SKM-1 (cell line): Measurements from ENCODE around the gene SPEG.

ENCODE experiments used
- DNase-seq: peaks from one replicate; lab custom pipeline; 2025; ENCODE audit not compliant: unreplicated experiment; lab: John Stamatoyannopoulos, UW

The SPEG gene

GRCh38 chr2:219475697-219476651 lies 41.3 kb downstream of the SPEG start:
- DNase-seq: peak; percentile 29

GRCh38 chr2:219476652-219477151 lies 42.1 kb downstream of the SPEG start:
- no peak for DNase-seq

GRCh38 chr2:219477179-219477578 lies 42.5 kb downstream of the SPEG start:
- no peak for DNase-seq

GRCh38 chr2:219477815-219478214 lies 43.2 kb downstream of the SPEG start:
- no peak for DNase-seq

GRCh38 chr2:219478916-219479315 lies 44.3 kb downstream of the SPEG start:
- no peak for DNase-seq

- DNase-seq: no peak
Observed at GRCh38 chr2:219480004-219480403, 45.4 kb downstream of the SPEG start.

GRCh38 chr2:219482674-219483405 lies 48.2 kb downstream of the SPEG start:
- no peak for DNase-seq

GRCh38 chr2:219483451-219484342 lies 49.1 kb downstream of the SPEG start:
- DNase-seq: no peak

GRCh38 chr2:219484343-219485200 lies 49.9 kb downstream of the SPEG start:
- no peak for DNase-seq

- no peak for DNase-seq
Observed at GRCh38 chr2:219485201-219485580, 50.5 kb downstream of the SPEG start.

GRCh38 chr2:219486380-219486959 lies 51.8 kb downstream of the SPEG start:
- no peak for DNase-seq

- no peak for DNase-seq
Observed at GRCh38 chr2:219488149-219488843, 53.7 kb downstream of the SPEG start.

- DNase-seq: no peak
Observed at GRCh38 chr2:219488844-219489194, 54.2 kb downstream of the SPEG start.

GRCh38 chr2:219489315-219489714 lies 54.7 kb downstream of the SPEG start:
- DNase-seq: no peak

- no peak for DNase-seq
Observed at GRCh38 chr2:219490186-219490585, 55.5 kb downstream of the SPEG start.

GRCh38 chr2:219490600-219491130 lies 56.0 kb downstream of the SPEG start:
- no peak for DNase-seq

GRCh38 chr2:219491278-219491963 lies 56.8 kb downstream of the SPEG start:
- DNase-seq: no peak

GRCh38 chr2:219492575-219492974 lies 57.9 kb downstream of the SPEG start:
- no peak for DNase-seq
